D721Med (cell line): ENCODE results near the gene WDR1.

Source experiments
- DNase-seq: peaks from one replicate; pipeline ENCODE4 v3.0.0; 2011; ENCODE audit warnings: low spot score; ENCODE audit not compliant: insufficient read length
- FAIRE-seq: peaks from 2 replicates; lab custom pipeline; 2011; peaks lifted over from hg19 to GRCh38; lab: Jason Lieb, UNC
- CTCF ChIP-seq: IDR thresholded peaks from 2 replicates; pipeline ENCODE4 v1.5.1; 2012; ENCODE audit warnings: mild to moderate bottlenecking, control low read depth; ENCODE audit not compliant: insufficient read depth; ENCODE audit errors: missing control alignments

WDR1 gene

GRCh38 chr4:10107111-10108091 is 9.2 kb downstream of the WDR1 start:
- DNase-seq, result no peak
- FAIRE-seq, result no peak
- no peak for TF ChIP-seq CTCF

- DNase-seq (no peak), FAIRE-seq (no peak)
- TF ChIP-seq CTCF, result no peak
Measured at GRCh38 chr4:10106421-10107039, 10.1 kb downstream of the WDR1 start.

GRCh38 chr4:10105920-10106319 is 10.7 kb downstream of the WDR1 start:
- TF ChIP-seq CTCF, result no peak
- DNase-seq, result no peak
- FAIRE-seq, result no peak

GRCh38 chr4:10105421-10105820 is 11.2 kb downstream of the WDR1 start:
- no peak for DNase-seq
- TF ChIP-seq CTCF, result no peak
- FAIRE-seq, result no peak

GRCh38 chr4:10104991-10105276 is 11.7 kb downstream of the WDR1 start:
- no peak for TF ChIP-seq CTCF
- DNase-seq, result no peak
- no peak for FAIRE-seq

GRCh38 chr4:10104211-10104990 is 12.2 kb downstream of the WDR1 start:
- no peak for TF ChIP-seq CTCF
- no peak for DNase-seq
- FAIRE-seq, result no peak
